Heart left ventricle (tissue), 16 donors: Measurements from ENCODE around the gene ABCB9. TPM values are rescaled to one million over a fixed set of nuclear protein-coding genes. Genes with fewer than 3 reads are reported as not detected.

ENCODE experiments used
- ATAC-seq, 4 donors: fragments of 200-7000 bp; cut with Tn5 transposase; one replicate each; pipeline ENCODE4 v1.9.1; 2020 to 2022; ENCODE audit warnings: moderate library complexity in 4 of 4, mild to moderate bottlenecking in 3 of 4, moderate number of reproducible peaks in 1 of 4
- DNase-seq, 5 donors: peaks; one replicate each; pipeline ENCODE4 v3.0.0-alpha.2; 2020
- H3K27ac ChIP-seq, 12 donors: fragments of 200-600 bp; sonication (generic) in 4 of 12; one replicate each; pipeline versions ENCODE4 v1.5.0 to v1.8.0; 2016 to 2022; ENCODE audit warnings: mild to moderate bottlenecking in 2 of 12
- H3K27me3 ChIP-seq, 9 donors: fragments of 200-600 bp; sonication (generic) in 2 of 9; one replicate each; pipeline versions ENCODE4 v1.5.1 to v1.8.0; 2016 to 2022; ENCODE audit warnings: mild to moderate bottlenecking in 3 of 9
- H3K36me3 ChIP-seq, 9 donors: fragments of 200-600 bp; sonication (generic) in 2 of 9; one replicate each; pipeline versions ENCODE4 v1.5.0 to v1.8.0; 2018 to 2022; ENCODE audit warnings: mild to moderate bottlenecking in 2 of 9
- H3K4me1 ChIP-seq, 12 donors: fragments of 200-600 bp; sonication (generic) in 4 of 12; one replicate each; pipeline versions ENCODE4 v1.5.0 to v1.8.0; 2016 to 2022; ENCODE audit warnings: mild to moderate bottlenecking in 3 of 12
- H3K4me3 ChIP-seq, 12 donors: fragments of 200-600 bp; sonication (generic) in 4 of 12; one replicate each; pipeline versions ENCODE4 v1.5.0 to v1.8.0; 2017 to 2022; ENCODE audit warnings: mild to moderate bottlenecking in 9 of 12, moderate library complexity in 4 of 12
- H3K9me3 ChIP-seq, 12 donors: fragments of 200-600 bp; sonication (generic) in 4 of 12; one replicate each; pipeline versions ENCODE4 v1.5.0 to v1.8.0; 2016 to 2022; ENCODE audit warnings: mild to moderate bottlenecking in 1 of 12
- CTCF ChIP-seq, 12 donors: fragments of 200-600 bp; sonication (generic) in 4 of 12; IDR thresholded peaks; one replicate each; pipeline versions ENCODE4 v1.5.0 to v1.8.0; 2018 to 2022; ENCODE audit warnings: antibody characterized with exemption in 12 of 12, mild to moderate bottlenecking in 5 of 12
- POLR2A ChIP-seq, 2 donors: fragments of 450-650 bp; IDR thresholded peaks; one replicate each; pipeline ENCODE4 v1.6.1; 2017; ENCODE audit warnings: antibody characterized with exemption in 2 of 2, mild to moderate bottlenecking in 2 of 2, moderate library complexity in 2 of 2
- whole genome bisulfite sequencing, 4 donors: extraction: QIAGEN DNeasy Blood & Tissue Kit in 2 of 4; methylation state at CpG; one replicate each; pipeline versions ENCODE4 v1.1.5 to v1.1.7; 2013 to 2018; 5-methylcytosine and 5-hydroxymethylcytosine counted together
- intact Hi-C, 10 donors: fragments of 100-400 bp; cut with DNase I; formaldehyde crosslinking; loops; one replicate each; pipeline versions ENCODE4 v1.11.1 to v1.14.2; 2022
- polyA plus RNA-seq, 2 donors: library from polyadenylated mRNA; stranded (reverse); fragments of 200-250 nt; gene quantifications; one replicate each; pipeline ENCODE4 v1.2.3, GENCODE V29; 2013
- total RNA-seq, 9 donors: library from RNA; depleted of rRNA in 2 of 9; stranded (reverse); fragments of >200 nt in 2 of 9; fragmentation: NEBNext Ultra II Directional in 3 of 9; extraction: Animal tissue kit (Norgen Biotek cat#: 25700) in 3 of 9; gene quantifications; one replicate each; pipeline versions ENCODE4 v1.1.0 to v1.2.4, GENCODE V29; 2016 to 2023
- donor health status: ischemic (EF 13 %, LVEDD 7.1; RV severe dilation, severe dysfunction).
- donor health status: healthy with polysubstance abuse.
- donor health status: DM: no; HTN: yes; CAD: no.
- donor health status: DM: no; HTN: no; CAD: no.
- donor health status: ischemic (EF 25% LVEDD 6.9; RV normal size, moderate dysfunction).
- donor health status: ischemic (EF 25% LVEDD 5.7; RV mildly dilated, moderate dysfunction).
- donor health status: healthy.
- donor health status: DM: yes; HTN: yes; CAD: no.
- donor health status: ischemic (EF 35%, LVEDD 5.7; RV mildly dilated, moderate dysfunction).
- donor health status: nonischemic (EF 11% LVEDD 7.7; RV severe dilation, severe dysfunction).
- donor health status: DM: yes; HTN: yes; CAD: no.
- donor health status: PGD.
- donor health status: ischemic (EF 29% LVEDD 5.4; RV normal size, mild dysfunction).
- donor health status: nonischemic (EF 23%, LVEDD 6.1; RV moderate dilation, normal function).

ABCB9 gene
- total and polyA plus RNA-seq, 11 donors, result 3.1 to 8.6 (median 4.6) TPM

- no peaks in the 10 kb centered on the region for H3K9me3 ChIP-seq
Measured at GRCh38 chr12:122976648-122976975, 10.3 kb upstream of the ABCB9 start.

GRCh38 chr12:122975790-122976647, 9.8 kb upstream of the ABCB9 start:
- intact Hi-C loops, result loop anchor here in 4 of 10 donors (2.0 to 5.0 kb wide), 3 partner anchors 176 to 257 kb away; partner anchors contain the start of genes MPHOSPH9 (in 3 of the 4), MTRFR (in 3 of the 4) and PITPNM2 (in 1 of the 4)
- 5 to 11% (median 8%) methylated on average over 8 of the region's 8 CpGs for WGBS, 4 donors
- TF ChIP-seq CTCF (IDR thresholded peaks at IDR 0.05) (no peak), POLR2A (IDR thresholded peaks at IDR 0.05) (no peak)
- Histone ChIP-seq H3K4me3 (peak overlapping the region; percentile 69 to 100 (median 90)), H3K36me3 (peaks cover 0 to 13% (median 0%) of the 10 kb centered on the region in 9 donors), H3K9me3 (no peaks in the 10 kb centered on the region), H3K27me3 (no peaks in the 10 kb centered on the region), H3K4me1 (peaks cover 9 to 48% (median 33%) of the 10 kb centered on the region in 12 donors), H3K27ac (peak overlapping the region in 9 of 12 donors; percentile 97 to 100 (median 99))
- DNase-seq, result peak in 1 of 5 donors; percentile 7
- no peak for ATAC-seq

More at GRCh38 chr12:122976648-122976975, 10.3 kb upstream of the ABCB9 start:
- intact Hi-C loops, result loop anchor here in 2 of 10 donors (5.0 kb wide), 2 partner anchors 176 to 256 kb away; partner anchors contain the start of genes MPHOSPH9 (in 1 of the 2), MTRFR (in 1 of the 2) and PITPNM2 (in 1 of the 2)
- ATAC-seq (no peak), DNase-seq (no peak)
- H3K4me1 ChIP-seq, result peaks cover 9 to 54% (median 38%) of the 10 kb centered on the region in 12 donors
- TF ChIP-seq CTCF (IDR thresholded peaks at IDR 0.05), result no peak
- TF ChIP-seq POLR2A (IDR thresholded peaks at IDR 0.05), result no peak
- H3K4me3 ChIP-seq, result peak overlapping the region in 4 of 12 donors; percentile 85 to 98 (median 96)
- 80 to 92% (median 86%) methylated on average over 8 to 15 of the region's 15 CpGs for WGBS, 4 donors
- peaks cover 0 to 13% (median 0%) of the 10 kb centered on the region in 9 donors for H3K36me3 ChIP-seq
- no peaks in the 10 kb centered on the region for H3K27me3 ChIP-seq
- no peak overlapping the region for H3K27ac ChIP-seq

- no peak for TF ChIP-seq POLR2A (IDR thresholded peaks at IDR 0.05)
- TF ChIP-seq CTCF (IDR thresholded peaks at IDR 0.05), result no peak
- intact Hi-C loops, result loop anchor here in 4 of 10 donors (2.0 to 5.0 kb wide), 3 partner anchors 177 to 258 kb away; partner anchors contain the start of genes MPHOSPH9 (in 3 of the 4), MTRFR (in 3 of the 4) and PITPNM2 (in 1 of the 4)
- H3K9me3 ChIP-seq, result no peaks in the 10 kb centered on the region
- H3K36me3 ChIP-seq, result peaks cover 0 to 13% (median 0%) of the 10 kb centered on the region in 9 donors
- H3K4me3 ChIP-seq, result peak within 1 kb of the TSS; percentile 69 to 100 (median 90)
- 0% methylated on average over 49 to 66 of the region's 66 CpGs for WGBS, 4 donors
- no peaks in the 10 kb centered on the region for H3K27me3 ChIP-seq
- ATAC-seq, result peak; percentile 90 to 96 (median 94)
- peaks cover 9 to 44% (median 33%) of the 10 kb centered on the region in 12 donors for H3K4me1 ChIP-seq
- H3K27ac ChIP-seq, result peak within 1 kb of the TSS; percentile 90 to 100 (median 98)
- peak; percentile 92 to 95 (median 93) for DNase-seq
Measured at GRCh38 chr12:122974892-122975789, 8.9 kb upstream of the ABCB9 start, which contains the start of gene OGFOD2. TSS of gene OGFOD2 (plus strand) at chr12:122975244. CDS start at chr12:122975252, 8 bp downstream.
